Kidney epithelial cell (primary cell): ENCODE measurements around the gene SLAMF6. TPM values are rescaled to one million over a fixed set of nuclear protein-coding genes. Genes with fewer than 3 reads are reported as not detected.

Source experiments
- DNase-seq: peaks from one replicate; pipeline ENCODE4 v3.0.0-alpha.2; 2010; ENCODE audit warnings: low read depth
- H3K27me3 ChIP-seq: 2 replicates; pipeline ENCODE4 v1.6.0; 2011; ENCODE audit warnings: low read length; ENCODE audit not compliant: control insufficient read depth, insufficient read depth
- H3K36me3 ChIP-seq: 2 replicates; pipeline ENCODE4 v1.5.1; 2011; ENCODE audit warnings: low read length; ENCODE audit not compliant: control insufficient read depth, insufficient read depth
- H3K4me3 ChIP-seq: 2 replicates; pipeline ENCODE4 v1.5.1; 2011; ENCODE audit warnings: low read depth, mild to moderate bottlenecking, control low read depth, low read length
- total RNA-seq: library from RNA; depleted of rRNA; stranded (reverse); fragments of >200 nt; gene quantifications from 2 replicates; pipeline ENCODE4 v1.2.3, GENCODE V29; 2015
- TF ChIP-seq, protein P1 (sequence below): IDR thresholded peaks from 2 replicates; pipeline ENCODE4 v1.5.1; 2011; ENCODE audit warnings: mild to moderate bottlenecking, moderate library complexity, low read length, control low read depth, inconsistent platforms; ENCODE audit not compliant: insufficient read depth, poor library complexity, severe bottlenecking

SLAMF6 gene
- total RNA-seq, 1 donor from 2014 or later: not detected

DNA sequence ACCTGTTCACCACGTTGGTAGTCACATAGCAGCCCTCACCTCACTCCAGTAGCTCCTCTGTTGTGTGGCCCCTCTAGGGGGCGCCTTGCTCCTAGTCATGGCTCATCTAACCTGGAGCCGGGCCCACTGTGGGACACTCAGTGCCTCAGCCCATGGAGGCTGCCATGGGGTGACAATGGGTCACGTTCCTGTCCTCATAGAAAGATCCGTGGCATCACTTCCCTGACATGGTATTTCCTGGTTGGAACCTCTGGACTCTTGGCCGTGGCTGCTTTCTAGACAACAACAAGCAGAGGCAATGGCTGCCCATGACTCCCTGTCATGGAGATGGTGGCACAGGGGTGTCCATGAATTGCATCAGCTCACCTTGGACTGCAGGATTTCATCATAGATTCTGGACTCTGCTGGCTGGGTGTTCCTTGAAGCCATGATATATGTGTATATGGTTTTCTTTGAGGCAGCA lies 27.5 kb upstream of the SLAMF6 start:
- H3K4me3 ChIP-seq: no peak overlapping the region
- no peaks in the 10 kb centered on the region for H3K27me3 ChIP-seq
- TF ChIP-seq, protein P1, sequence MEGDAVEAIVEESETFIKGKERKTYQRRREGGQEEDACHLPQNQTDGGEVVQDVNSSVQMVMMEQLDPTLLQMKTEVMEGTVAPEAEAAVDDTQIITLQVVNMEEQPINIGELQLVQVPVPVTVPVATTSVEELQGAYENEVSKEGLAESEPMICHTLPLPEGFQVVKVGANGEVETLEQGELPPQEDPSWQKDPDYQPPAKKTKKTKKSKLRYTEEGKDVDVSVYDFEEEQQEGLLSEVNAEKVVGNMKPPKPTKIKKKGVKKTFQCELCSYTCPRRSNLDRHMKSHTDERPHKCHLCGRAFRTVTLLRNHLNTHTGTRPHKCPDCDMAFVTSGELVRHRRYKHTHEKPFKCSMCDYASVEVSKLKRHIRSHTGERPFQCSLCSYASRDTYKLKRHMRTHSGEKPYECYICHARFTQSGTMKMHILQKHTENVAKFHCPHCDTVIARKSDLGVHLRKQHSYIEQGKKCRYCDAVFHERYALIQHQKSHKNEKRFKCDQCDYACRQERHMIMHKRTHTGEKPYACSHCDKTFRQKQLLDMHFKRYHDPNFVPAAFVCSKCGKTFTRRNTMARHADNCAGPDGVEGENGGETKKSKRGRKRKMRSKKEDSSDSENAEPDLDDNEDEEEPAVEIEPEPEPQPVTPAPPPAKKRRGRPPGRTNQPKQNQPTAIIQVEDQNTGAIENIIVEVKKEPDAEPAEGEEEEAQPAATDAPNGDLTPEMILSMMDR: peak; percentile 5
- DNase-seq: no peak
- H3K36me3 ChIP-seq: no peaks in the 10 kb centered on the region

DNA sequence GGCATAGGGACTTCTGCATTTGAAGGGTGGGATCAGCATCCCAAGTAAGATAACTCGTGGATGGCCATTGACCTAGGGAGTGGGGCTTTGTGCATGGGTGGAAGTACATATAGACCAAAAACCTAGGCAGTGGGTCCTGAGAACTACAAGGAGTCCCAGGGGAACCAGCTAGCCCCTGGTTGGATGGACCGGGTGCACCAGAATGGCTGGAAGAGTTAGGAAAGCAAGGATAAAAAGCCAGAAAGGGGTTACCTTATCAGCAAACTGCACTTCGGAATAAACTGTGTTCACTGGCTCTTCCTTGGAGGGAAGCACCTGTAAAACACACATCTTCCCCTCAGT lies 26.6 kb upstream of the SLAMF6 start:
- TF ChIP-seq, protein P1: no peak
- no peak overlapping the region for H3K4me3 ChIP-seq
- H3K27me3 ChIP-seq: no peaks in the 10 kb centered on the region
- DNase-seq: no peak
- no peaks in the 10 kb centered on the region for H3K36me3 ChIP-seq

DNA sequence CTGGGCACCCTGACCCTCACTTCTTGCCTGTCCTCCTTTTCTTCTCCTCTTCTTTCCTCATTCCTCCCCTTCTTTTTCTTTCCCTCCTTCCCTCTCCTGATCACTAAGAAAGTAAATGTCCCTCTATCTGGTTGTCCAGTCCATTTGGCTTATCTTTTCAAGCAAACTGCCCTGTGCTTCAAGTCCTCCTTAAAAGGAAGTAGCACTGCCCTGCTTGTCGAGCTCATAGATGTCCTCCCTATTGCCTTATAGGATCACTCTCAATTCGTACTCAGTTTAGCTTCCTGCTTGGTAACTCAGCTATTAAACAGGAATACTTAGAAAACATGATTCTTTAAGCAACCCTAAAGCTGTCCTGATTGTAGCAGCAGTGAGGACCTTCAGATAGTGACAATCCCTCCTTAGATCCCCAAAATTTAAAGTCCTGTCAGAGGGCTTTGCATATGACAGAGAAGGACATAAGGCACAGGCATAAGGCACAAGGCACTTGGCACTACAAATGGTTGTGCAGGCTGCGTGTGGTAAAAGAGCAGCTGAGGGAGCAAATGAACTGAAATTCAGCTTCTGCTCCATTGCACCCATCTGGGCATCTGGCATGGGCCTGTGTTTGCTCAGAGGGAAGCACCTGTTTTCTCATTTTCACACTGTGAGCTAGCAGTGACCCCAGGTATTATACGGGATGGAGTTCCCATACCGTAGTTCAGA lies 26.1 kb upstream of the SLAMF6 start:
- Histone ChIP-seq H3K27me3 (no peaks in the 10 kb centered on the region), H3K36me3 (no peaks in the 10 kb centered on the region), H3K4me3 (no peak overlapping the region)
- TF ChIP-seq, protein P1: no peak
- no peak for DNase-seq

DNA sequence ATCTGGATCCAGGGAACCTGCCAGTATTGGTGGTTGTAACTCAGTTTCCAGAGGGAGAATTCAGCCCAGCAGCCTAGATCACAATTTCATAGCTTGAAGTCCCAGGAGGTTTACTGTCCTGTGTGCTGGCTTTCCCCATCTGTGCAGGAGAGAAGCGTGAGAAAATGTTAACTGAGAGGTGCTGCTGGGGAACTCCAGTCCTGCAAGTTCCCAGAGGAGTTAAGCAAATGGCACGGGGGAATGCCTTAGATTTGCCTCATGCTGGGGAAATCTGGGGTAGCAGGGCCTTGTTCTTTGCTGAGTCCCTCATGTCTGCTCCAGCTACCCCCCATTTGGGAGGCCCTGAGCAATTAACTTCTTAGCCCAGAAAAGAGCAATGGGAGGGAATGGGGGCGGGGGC lies 25.1 kb upstream of the SLAMF6 start:
- H3K4me3 ChIP-seq: no peak overlapping the region
- TF ChIP-seq, protein P1: no peak
- DNase-seq: no peak
- H3K27me3 ChIP-seq: no peaks in the 10 kb centered on the region
- H3K36me3 ChIP-seq: no peaks in the 10 kb centered on the region

DNA sequence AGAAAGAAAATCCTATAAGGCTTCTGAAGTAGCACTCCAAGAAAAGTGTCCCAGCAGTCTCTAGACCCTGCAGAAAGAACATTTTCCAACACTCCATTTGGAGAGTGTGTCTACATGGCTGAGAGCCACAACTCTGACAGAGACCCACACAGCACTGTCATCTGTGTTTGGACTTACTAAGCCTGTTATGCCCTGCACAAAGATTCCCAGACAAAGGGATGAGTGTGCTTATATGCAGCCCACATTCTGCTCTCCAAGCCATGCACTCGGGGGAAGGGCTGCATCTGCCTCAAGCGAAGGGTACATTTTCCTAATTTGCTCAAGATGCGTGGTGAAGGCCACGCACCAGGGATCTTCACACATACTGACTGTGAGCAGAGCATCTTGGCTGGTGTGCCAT lies 24.4 kb upstream of the SLAMF6 start:
- Histone ChIP-seq H3K36me3 (no peaks in the 10 kb centered on the region), H3K27me3 (no peaks in the 10 kb centered on the region), H3K4me3 (no peak overlapping the region)
- TF ChIP-seq, protein P1: no peak
- DNase-seq: no peak

DNA sequence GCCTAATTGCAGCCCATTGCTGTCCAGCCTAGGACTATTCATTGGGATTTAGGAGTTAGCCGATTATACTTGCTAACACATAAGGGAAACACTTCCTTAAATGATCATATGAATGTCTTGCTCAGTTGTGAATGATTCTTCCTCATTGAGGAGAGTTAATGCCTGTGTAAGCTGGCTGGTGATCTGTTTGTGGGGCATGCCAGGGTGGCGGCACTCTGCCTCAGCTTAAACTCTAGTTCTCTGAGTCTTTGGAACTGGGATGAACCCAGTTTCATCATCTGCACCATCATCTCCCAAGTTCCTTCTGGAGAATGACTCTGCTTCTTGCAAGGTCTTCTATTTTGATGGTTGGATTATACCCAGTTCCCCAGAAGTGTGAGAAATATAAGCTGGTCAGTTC lies 23.9 kb upstream of the SLAMF6 start:
- TF ChIP-seq, protein P1: no peak
- Histone ChIP-seq H3K36me3 (no peaks in the 10 kb centered on the region), H3K27me3 (no peaks in the 10 kb centered on the region), H3K4me3 (no peak overlapping the region)
- DNase-seq: no peak
